C1 segment of cervical spinal cord (tissue), 14 donors: ENCODE data around the gene PLAGL1.

ENCODE experiments used
- DNase-seq, 14 donors: peaks; one replicate each; lab custom pipeline; 2025; lab: John Stamatoyannopoulos, UW

Gene PLAGL1

DNA sequence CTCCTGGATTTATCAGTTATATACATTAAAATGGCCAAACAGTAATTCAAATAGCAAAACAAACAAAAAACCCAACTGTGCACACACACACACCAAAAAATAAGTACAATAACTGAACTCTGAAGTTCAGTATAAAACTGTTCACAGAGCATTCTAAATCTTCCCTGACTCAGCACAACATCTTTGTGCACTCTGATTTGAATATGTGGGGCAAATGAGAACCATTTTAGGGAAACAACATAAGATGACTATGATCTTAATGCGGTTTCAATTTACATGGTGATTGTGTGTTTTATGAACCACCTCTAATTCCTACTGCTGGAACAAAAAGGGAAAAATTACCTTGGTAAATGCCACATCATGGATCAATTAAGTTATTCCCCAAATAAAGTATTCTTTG is 41.7 kb downstream of the PLAGL1 start:
- DNase-seq = no peak

DNA sequence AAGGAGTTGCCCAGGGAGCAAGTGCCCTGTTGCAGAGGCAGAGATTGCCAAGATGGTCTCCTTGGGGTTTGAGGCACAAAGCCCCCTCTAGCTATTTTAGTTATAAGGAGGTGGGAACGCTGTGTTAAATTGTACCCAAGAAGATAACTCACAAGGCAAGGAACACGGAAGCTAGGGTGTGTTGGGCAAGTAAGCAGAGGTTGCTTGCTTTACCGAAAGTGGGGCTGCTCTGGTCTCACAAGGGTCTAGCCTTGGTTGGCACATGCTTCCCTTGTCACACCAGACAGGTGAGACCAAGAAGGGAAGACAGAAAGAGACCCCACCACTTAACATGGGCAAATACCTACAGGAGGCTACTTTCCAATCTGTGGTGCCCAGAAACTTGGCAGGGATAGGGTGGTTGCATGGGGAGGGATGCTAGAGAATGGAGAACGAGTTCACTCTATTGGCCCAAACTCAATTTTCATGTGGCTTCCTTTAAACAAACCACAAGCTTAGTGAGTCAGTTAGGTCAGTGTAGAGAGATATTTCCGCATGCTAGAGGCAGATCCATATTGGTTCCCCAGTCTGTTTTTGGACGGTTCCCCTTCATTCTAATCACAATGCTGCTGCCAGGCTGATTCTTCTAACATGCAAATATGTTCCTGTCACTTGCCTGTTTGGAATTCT is 42.4 kb downstream of the PLAGL1 start:
- DNase-seq = no peak

DNA sequence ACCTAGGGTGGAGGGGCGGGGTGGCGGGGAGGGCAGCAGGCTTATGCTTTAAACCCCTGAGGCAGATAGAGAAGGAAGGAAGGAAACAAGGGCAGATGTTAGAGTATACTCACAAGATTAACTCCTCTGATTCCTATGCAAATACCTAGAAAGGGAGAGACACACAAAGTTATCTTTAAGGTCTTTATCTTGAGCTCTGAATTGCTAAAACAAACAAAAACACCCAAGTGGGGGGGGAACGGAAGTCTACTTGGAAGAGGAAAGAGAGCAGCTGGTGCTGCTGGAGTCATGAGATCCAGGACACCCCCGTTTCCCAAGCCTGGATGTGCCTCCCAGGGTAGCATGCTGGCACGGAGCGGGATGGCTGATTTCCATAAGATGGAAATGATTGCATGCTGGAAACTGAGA is 43.4 kb downstream of the PLAGL1 start:
- DNase-seq = no peak

DNA sequence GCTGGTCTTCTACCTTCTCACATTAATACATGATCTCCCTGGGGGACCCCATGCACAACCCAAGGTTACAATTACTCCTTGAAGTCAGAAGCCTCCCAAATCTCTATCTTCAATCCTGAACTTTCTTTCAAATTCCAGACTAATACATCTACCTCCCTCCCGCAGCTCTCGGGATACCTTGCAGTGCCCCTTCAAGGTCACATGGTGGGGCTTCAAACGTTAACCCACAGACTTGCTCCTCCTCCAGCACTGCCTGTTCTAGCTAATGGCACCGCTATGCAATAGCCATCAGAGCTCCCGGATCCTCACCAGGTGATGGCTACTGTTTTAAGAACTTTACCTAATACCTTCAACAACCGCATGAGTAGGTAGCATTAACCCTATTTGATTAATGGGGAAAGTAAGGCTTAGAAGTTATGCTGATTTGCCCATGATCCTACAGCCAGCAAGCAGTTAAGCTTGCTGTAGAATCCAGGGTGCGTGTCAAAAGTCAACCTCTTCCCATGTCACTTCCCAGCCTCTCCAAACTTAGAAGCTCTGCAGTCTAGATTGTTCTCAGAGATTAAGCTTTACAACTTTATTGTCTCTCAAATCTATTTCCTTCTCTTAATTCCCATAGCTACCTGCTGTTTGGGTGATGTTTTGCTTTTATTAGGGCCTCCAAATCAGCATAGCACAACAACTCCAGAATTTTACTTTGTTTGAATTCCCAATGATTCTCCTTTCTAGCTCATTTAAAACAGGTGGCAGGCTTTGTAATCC is 44.7 kb downstream of the PLAGL1 start:
- DNase-seq = no peak

DNA sequence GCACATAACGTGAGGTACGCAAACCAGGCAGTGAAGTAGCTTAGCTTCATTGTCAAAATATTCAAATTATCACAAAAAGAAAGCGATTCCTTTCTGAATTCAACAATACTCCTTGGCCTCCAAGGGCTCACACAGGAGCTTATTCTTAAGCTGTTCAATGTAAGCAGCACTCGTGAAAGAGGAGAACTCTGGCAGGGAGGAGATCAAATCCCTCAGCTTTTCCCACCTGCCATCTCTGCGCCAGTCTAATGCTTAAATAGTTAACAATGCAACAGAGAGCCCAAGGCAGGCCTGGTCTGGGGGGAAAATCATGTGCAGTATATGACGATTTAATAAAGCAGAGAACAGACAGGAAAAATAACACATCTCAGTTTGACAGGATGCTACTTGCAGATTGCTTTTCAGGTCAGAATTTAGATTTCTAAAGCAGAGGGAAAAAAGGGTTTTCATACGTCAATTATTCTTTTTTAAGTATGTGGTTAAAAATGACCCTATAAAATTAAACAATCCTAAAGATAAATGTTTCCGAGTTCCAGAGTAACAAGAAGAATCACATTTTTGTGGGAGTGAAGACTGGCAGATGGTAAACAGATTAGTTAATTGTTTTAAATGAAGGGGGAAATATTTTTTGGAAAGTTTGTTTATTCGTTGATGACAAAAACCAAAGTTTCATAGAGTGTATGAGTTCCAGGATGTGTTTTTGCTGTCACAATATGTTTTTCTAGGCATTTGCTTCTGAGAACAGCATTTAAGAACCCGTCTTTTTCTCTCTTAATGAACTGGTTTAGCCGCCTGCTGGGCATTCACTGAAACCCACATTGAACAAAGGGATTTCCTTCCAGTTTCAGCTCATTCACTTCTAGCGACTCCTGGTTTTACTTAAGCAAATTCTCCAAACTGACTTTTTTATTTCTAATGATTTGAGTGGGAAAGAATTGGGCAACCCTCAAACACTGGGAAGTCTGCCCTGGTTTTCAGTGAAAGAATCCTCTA is 45.9 kb downstream of the PLAGL1 start:
- DNase-seq = no peak

DNA sequence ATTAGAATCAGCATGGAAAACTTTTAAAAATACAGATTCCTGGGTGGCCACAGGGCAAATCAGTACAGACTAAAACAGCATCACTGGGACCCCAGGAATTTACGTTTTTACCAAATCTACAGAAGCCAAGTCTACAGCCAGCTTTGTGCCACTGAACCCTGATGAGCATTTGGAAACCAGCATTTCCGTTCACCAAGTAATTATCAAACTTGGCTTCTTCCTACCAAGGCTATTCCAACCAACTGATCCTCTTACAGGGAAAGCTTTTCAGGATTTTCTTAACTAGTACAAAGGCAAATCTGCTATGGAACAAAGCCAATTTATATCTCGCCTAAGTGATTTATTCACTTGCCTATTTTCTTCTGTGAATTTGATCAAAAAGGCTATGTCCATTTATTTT is 47.0 kb downstream of the PLAGL1 start:
- DNase-seq = no peak

DNA sequence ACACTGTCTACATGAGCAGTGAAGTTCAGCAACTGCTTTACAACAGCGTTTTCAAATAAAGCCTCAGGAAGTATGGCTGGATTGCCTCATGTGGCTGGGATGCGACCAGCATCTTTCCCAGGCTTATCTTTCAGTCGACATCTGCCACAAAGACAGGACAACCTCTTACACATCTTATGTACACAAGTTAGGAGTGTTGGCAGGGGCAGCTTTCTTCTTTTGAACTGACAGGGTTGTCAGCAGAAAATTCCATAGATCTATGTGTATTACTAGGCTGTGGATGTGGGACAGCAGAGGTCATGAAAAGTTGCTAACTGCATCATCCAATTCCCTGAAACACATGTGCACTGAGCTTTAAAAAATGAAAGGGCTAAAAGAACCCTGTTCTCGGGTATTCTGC is 48.1 kb downstream of the PLAGL1 start:
- DNase-seq = no peak

DNA sequence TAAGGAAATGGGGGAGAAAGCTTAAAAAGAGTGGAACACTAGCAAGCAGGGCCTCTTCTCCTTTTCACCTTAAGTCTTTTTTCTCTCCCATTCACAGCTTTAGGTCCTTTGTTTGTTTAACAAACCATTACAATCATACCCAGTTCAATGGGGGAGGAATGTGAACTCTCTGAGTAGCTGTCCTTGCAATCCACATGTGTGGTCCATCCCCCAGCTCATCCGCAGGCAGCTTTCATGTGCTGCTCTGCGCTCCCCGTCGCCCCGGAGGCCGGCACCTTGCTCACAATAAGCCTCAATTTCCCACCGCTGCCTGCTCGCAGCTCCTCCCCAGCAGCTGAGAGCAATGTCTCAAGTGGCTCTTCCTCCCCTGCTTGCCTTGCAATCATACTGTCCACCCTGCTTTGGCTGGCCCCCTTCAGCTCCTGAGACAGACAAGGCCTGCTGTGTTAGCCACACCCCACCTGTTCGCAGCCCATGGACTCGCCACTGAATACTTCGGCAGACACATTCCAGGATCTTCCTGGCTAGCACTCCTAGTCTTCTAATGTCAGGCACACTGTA is 49.1 kb downstream of the PLAGL1 start:
- no peak for DNase-seq

DNA sequence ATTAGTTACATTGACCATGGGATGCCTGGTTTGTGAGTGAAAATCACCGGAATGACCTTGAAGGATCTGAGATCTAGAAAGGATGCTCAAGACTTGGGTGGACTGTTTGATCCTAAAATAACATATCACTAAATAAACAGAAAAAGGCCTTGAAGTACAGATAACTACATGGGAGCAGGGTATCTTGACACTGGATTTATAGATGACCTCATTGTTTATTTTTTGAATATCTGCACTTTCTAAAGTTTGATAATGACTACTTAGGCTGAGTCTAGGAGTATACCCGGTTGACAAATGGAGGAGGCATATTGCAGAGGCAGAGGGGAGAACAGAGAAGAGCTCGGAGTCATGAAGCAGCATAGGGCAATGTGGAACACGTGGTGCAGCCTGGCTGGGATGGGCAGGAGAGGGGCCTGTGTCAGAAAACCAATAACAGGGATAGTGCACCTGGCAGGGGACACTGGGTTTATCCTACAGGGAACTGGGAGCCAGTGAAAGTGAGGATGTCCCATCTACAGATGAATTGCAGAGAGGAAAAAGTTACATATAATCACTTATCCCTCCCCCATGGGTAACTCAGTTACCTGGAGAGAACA is 50.3 kb downstream of the PLAGL1 start:
- DNase-seq = no peak

DNA sequence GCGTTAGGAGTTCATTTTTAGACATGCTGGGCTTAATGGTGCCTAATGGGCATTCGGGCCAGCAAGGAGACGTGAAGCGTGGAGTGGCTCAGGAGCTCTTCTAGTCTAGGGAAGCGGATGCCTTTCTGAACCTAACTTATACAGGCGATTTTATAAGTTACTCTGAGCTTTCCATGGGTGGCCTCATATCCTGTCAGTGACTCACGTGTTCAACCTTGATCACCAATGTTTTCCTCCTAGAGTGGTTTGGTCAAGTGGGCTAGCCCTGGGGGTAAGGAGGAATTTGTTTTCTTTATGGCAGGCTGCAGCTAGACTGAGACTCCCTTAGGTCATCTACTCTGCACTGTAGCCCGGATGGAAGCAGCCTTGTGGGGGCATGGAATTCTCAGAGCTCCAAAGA is 52.1 kb downstream of the PLAGL1 start:
- DNase-seq = no peak

DNA sequence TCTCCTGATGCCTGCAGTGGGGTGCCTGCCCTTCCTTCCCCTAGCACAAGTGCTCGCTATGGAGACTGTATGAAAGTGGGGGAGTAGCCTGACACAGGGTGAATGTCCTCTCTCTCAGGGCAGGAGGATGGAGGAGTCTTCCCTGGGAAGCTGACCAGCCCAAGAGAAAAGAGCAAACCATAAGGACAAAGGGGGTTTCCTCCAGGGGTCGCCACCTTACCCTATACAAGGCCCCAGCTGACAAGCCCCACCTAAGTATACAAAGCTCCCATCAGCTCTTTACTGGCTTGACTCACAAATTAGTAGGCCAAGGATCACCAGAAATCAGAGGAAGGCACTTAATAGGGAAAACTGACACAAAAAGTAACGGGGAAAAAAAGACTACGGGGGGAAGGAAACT is 54.1 kb downstream of the PLAGL1 start:
- no peak for DNase-seq

DNA sequence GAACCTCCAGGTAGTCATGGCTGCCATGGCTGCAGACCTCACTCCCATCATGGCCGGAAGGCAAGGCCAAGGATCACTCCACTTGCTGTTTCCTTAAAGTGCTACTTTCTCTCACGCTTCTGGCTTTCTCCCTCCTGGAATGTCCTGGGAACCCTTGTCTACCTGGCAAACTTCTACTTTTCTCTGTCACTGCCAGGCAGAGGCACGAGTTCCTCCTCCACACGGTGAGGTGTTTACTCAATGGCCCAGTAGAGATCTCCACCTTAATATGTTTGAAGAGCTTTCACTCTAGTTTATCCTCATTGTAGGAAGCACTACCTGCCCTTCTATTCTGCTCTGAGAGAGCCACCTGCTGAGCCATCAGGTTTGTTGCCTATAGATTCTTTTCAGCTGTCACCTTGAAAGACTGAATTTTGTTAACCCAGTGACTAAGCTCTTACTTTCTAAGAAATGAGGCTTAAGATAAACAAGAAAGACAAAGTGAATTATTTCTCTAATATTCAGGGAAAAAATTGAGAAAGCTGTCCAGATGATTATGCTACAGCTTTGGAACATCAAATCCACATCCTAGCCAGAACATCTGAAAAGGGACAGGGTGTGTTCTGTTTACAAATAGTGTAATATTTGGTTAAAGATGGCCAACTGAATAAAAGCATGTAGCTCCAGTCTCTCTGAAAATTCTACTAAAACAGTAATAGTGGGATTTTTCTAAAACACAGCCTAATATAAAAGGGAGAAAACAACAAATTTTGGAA is 54.9 kb downstream of the PLAGL1 start:
- no peak for DNase-seq

DNA sequence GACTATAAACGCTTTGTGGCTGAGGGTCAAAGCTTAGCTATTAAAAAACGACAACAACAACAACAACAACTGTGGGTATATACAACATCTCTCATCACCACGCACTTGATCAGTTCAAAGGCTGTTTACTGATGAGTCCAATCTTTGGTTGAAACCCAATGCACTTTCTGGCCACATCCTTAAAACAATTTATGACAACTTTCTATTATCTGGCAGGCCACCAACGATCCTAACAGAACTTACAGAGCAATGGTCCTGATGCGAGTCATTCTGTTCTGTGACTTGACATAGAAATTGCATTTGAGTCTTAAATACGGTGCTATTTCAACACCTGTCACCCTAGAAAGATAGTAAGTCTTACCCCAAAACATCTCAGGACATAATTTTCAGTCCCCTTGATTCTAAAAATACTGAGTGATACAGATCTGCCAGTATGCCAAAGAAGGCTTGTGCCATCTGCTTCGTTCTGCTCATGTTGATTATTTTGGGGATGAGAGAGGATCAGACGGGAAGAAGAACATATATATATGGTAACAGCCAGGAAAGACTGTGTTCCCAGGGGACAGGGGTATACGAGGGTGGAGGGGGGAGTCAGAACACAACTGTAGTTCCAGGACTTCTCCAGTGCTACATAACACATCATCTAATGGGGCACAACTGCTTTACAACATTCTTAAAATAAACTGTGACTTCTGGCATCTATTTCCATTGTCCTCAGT is 55.8 kb downstream of the PLAGL1 start:
- no peak for DNase-seq

DNA sequence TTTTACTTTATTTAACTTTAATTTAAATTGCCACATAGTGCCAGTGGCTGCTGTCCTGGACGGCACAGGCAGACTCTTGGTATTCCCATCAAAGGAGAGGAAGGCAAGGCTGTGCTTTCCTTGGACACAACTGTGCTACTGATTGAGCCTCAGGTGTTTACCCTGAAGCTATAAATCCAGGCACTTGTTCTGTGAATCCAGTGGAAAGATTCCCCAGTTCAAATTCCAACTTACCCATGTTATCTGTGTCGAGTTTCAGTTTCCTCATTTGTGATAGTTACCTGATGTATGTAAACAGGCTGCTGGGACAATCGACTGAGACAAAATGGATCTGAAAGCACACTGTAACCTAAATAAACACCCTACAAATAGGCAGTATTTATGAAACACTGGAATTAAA is 57.2 kb downstream of the PLAGL1 start:
- DNase-seq = no peak

DNA sequence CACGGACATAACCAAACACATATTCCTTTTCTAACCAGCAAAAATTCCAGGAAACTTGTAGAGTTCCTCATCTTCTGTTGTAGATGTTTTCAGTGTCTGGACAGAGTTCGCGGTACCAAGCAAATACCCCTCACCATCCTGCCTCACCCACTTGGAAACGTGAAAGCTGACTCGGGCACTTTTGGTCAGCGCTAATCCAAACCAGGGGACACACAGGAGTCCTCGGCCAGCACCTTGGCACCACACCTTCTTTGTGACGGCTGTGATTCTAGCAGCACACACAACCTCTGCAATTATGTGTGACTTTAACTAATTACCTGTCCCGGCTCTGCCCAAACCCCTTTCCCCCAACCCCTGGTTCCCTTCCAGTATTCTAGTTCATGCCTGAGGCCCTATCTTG is 58.1 kb downstream of the PLAGL1 start:
- no peak for DNase-seq

DNA sequence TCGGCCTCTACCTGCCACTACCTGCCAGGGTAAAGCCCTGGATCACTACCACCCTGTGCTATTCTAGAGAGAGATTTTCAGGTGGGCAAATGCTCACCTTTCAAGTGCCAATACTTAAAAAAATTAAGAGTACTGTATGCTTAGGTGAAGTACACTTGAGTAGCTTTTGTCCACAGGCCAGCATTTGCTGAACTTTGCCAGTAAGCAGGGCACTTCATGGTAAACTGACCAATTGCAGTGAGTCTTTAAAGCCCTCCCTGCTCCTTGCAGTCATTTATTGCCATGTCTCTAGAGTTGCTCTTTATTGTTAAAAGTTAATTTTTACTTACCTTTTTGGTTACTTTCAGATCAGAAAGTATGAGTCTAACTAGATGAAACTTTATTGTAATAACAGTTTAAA is 58.5 kb downstream of the PLAGL1 start:
- DNase-seq = no peak

DNA sequence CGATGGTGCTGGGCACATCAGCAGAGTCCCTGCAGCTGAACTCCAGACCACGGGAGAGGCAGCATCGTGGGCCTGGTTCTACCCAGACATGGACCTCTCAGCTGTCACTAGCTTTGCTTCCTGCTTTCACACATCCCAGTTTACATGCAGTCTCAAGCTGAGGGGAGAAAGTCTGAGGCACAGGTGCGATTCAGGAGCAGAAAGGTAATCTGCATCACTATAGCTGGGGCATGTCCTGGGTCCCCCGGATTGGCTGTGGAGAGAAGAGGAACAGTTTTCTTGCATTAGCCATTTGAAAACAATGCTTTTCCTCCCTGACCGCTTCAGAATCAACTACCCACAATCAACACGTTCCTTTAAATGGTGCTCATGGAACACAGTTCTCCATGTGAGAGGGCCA is 59.9 kb downstream of the PLAGL1 start:
- DNase-seq = no peak

DNA sequence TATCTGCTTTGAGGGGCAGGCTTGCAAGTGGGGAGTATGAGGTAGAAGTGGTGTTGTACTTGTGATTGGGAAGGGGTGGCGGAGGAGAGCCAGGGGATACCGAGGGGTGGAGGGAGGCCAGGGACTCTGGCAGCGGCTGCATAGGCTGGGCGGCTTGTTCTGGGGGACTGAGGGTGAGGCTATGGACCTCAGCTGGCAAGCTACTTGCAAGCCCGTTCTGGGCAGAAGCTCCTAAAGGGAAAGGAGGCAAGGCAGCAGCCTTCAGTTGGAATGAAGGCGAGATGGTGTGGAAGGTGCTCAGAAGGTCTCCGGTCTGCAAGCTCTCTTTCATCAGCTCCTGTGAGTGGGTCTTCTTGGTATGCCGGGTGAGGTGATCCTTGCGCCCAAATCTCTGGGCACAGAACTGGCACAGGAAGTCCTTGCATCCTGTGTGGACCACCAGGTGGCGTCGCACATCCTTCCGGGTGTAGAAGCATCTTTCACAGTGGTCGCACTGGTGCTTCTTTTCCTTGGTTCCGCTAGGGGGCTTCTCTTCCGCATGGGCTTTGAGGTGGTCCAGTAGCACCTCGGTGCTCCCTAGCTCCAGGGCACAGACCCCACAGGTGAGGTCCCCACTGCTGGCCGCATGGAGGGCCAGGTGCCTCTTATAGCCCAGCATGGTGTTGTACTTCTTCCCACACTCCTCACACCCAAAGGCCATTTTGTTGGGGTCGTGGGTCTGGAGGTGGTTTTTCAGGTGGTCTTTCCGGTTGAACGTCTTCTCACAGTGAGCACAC is 66.0 kb downstream of the PLAGL1 start:
- DNase-seq = peak in 1 of 14 donors; percentile 8

DNA sequence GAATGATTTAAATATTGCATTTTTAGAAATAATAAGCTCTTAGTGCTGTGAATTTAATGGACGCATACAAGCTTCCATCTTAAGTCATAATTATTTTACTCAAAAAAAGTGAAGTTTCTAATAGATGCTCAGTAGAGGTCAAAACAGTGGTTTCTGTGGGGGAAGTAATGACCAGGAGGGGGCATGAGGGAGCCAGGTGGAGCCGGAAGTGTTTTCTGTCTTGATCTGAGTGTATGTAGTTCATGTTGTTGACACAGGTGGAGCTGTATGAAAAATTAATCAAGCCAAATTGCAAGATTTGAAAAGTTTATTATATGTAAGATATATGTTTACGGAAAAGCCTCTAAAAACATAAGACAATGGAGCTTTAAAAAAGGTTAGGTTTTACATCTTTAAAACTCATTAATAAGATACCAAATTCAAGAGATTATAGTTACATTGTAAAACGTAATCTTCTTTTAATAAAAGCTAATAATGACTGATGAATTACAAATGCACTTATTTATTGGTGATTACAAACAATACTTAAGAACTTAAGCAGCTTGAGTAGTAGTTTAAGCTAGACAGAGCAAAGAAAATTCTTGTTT is 68.0 kb downstream of the PLAGL1 start:
- no peak for DNase-seq
